Natural killer cell (primary cell): ENCODE data around the gene HOXB7. TPM values are rescaled to one million over a fixed set of nuclear protein-coding genes. Genes with fewer than 3 reads are reported as not detected.

ENCODE experiments used
- ATAC-seq, 3 donors: fragments of 150-1000 bp in 2 of 3; fragments of 200-7000 bp in 1 of 3; cut with Tn5 transposase; 1 replicate in 1 of 3; 2 replicates in 2 of 3; pipeline ENCODE4 v1.10.0; 2021; ENCODE audit warnings: mild to moderate bottlenecking in 2 of 3, moderate library complexity in 2 of 3
- DNase-seq, 2 donors: peaks; one replicate each; pipeline versions ENCODE4 v3.0.0 to v3.0.0-alpha.2; 2013 to 2021; ENCODE audit warnings: mixed read lengths in 1 of 2
- H3K27ac ChIP-seq: one replicate; pipeline ENCODE4 v1.5.1; 2013; ENCODE audit warnings: mild to moderate bottlenecking, low read length
- H3K27me3 ChIP-seq: one replicate; pipeline ENCODE4 v1.6.1; 2013; ENCODE audit warnings: low read length; ENCODE audit not compliant: control insufficient read depth, insufficient read depth
- H3K36me3 ChIP-seq: one replicate; pipeline ENCODE4 v1.6.1; 2013; ENCODE audit warnings: low read length; ENCODE audit not compliant: control insufficient read depth, insufficient read depth
- H3K4me1 ChIP-seq: one replicate; pipeline ENCODE4 v1.6.1; 2013; ENCODE audit warnings: low read length; ENCODE audit not compliant: control insufficient read depth, insufficient read depth
- H3K4me3 ChIP-seq: one replicate; pipeline ENCODE4 v1.5.1; 2013; ENCODE audit warnings: low read length
- H3K9me3 ChIP-seq: one replicate; pipeline ENCODE4 v1.6.1; 2013; ENCODE audit warnings: low read length; ENCODE audit not compliant: control insufficient read depth, insufficient read depth
- H3K27ac Mint-ChIP-seq, 2 donors: one replicate each; pipeline ENCODE4 v1.8.0; 2022; ENCODE audit warnings: mild to moderate bottlenecking in 2 of 2, mixed read lengths in 2 of 2, moderate library complexity in 1 of 2
- H3K27me3 Mint-ChIP-seq, 2 donors: one replicate each; pipeline ENCODE4 v1.8.0; 2022; ENCODE audit warnings: low read depth in 2 of 2, mixed read lengths in 2 of 2
- H3K36me3 Mint-ChIP-seq: one replicate; pipeline ENCODE4 v1.8.0; 2022; ENCODE audit warnings: mixed read lengths
- H3K4me1 Mint-ChIP-seq, 2 donors: one replicate each; pipeline ENCODE4 v1.8.0; 2022; ENCODE audit warnings: mixed read lengths in 2 of 2
- H3K4me3 Mint-ChIP-seq: one replicate; pipeline ENCODE4 v1.8.0; 2022; ENCODE audit warnings: mild to moderate bottlenecking, moderate library complexity, mixed read lengths
- H3K9me3 Mint-ChIP-seq, 2 donors: one replicate each; pipeline ENCODE4 v1.8.0; 2022; ENCODE audit warnings: mixed read lengths in 2 of 2
- CTCF ChIP-seq: fragments of 200-600 bp; IDR thresholded peaks from one replicate; pipeline ENCODE4 v1.8.0; 2022; ENCODE audit warnings: antibody characterized with exemption
- WGBS: methylation state at CpG from one replicate; pipeline ENCODE4 v1.1.7; 2013; ENCODE audit warnings: missing lambda C conversion rate; ENCODE audit not compliant: insufficient coverage; 5-methylcytosine and 5-hydroxymethylcytosine counted together
- intact Hi-C: fragments of 100-400 bp; cut with micrococcal nuclease; formaldehyde crosslinking; loops from one replicate; pipeline ENCODE4 v1.14.2; 2022
- total RNA-seq, 4 donors: library from RNA; stranded (reverse); fragments of 120-200 nt in 1 of 4; gene quantifications; one replicate each; pipeline versions ENCODE4 v1.2.3 to v1.2.4, GENCODE V29; 2013 to 2022

HOXB7 gene
- total RNA-seq, 3 donors from 2014 or later (not counting 1 experiment from before 2014, with no cell fraction given): 0.45 to 1.4 (median 0.97) TPM

GRCh38 chr17:48592057-48592514 lies 18.7 kb downstream of the HOXB7 start:
- H3K9me3 ChIP-seq: no peaks in the 10 kb centered on the region
- H3K27me3 ChIP-seq: peaks cover 60% of the 10 kb centered on the region
- Mint-ChIP-seq H3K4me3 (no peak overlapping the region), H3K4me1 (peaks cover 27 to 37% of the 10 kb centered on the region in 2 donors), H3K9me3 (no peaks in the 10 kb centered on the region), H3K27ac (no peak overlapping the region), H3K36me3 (no peaks in the 10 kb centered on the region), H3K27me3 (peaks cover 80 to 87% of the 10 kb centered on the region in 2 donors)
- DNase-seq (no peak), ATAC-seq (no peak)
- no peak for TF ChIP-seq CTCF
- 20% methylated on average over 33 of the region's 33 CpGs for WGBS
- peaks cover 33% of the 10 kb centered on the region for H3K4me1 ChIP-seq
- H3K27ac ChIP-seq: no peak overlapping the region
- H3K4me3 ChIP-seq: no peak overlapping the region
- no peaks in the 10 kb centered on the region for H3K36me3 ChIP-seq
- intact Hi-C loops: loop anchor here (5.0 kb wide), 1 partner anchor 330 kb away; no protein-coding TSS in a partner anchor

GRCh38 chr17:48591255-48592056 lies 19.4 kb downstream of the HOXB7 start:
- no peak overlapping the region for H3K4me3 ChIP-seq
- Mint-ChIP-seq H3K36me3 (no peaks in the 10 kb centered on the region), H3K9me3 (no peaks in the 10 kb centered on the region), H3K27me3 (peaks cover 76 to 85% of the 10 kb centered on the region in 2 donors), H3K4me1 (peaks cover 23 to 33% of the 10 kb centered on the region in 2 donors), H3K27ac (no peak overlapping the region), H3K4me3 (peak overlapping the region; percentile 49)
- H3K9me3 ChIP-seq: no peaks in the 10 kb centered on the region
- H3K27ac ChIP-seq: no peak overlapping the region
- H3K27me3 ChIP-seq: peaks cover 60% of the 10 kb centered on the region
- H3K36me3 ChIP-seq: no peaks in the 10 kb centered on the region
- no peak for TF ChIP-seq CTCF
- DNase-seq (no peak), ATAC-seq (no peak)
- intact Hi-C loops: loop anchor here (5.0 kb wide), 1 partner anchor 329 kb away; no protein-coding TSS in a partner anchor
- 96% methylated on average over 5 of the region's 10 CpGs for WGBS
- peaks cover 27% of the 10 kb centered on the region for H3K4me1 ChIP-seq

GRCh38 chr17:48590607-48591161 lies 20.1 kb downstream of the HOXB7 start:
- H3K4me1 Mint-ChIP-seq: peaks cover 27 to 36% of the 10 kb centered on the region in 2 donors

More at GRCh38 chr17:48590607-48591161, 20.1 kb downstream of the HOXB7 start:
- Histone ChIP-seq H3K9me3 (no peaks in the 10 kb centered on the region), H3K4me3 (no peak overlapping the region), H3K36me3 (no peaks in the 10 kb centered on the region), H3K4me1 (peaks cover 29% of the 10 kb centered on the region), H3K27me3 (peaks cover 61% of the 10 kb centered on the region), H3K27ac (no peak overlapping the region)
- Mint-ChIP-seq H3K4me3 (peak overlapping the region; percentile 5), H3K9me3 (no peaks in the 10 kb centered on the region), H3K27me3 (peaks cover 76 to 86% of the 10 kb centered on the region in 2 donors), H3K36me3 (no peaks in the 10 kb centered on the region), H3K27ac (no peak overlapping the region)
- ATAC-seq (no peak), DNase-seq (no peak)
- TF ChIP-seq CTCF: no peak
- intact Hi-C loops: loop anchor here (5.0 kb wide), 1 partner anchor 328 kb away; no protein-coding TSS in a partner anchor
